Keratinocyte (primary cell): Measurements from ENCODE around the gene UNC13B.

Experiments
- CTCF ChIP-seq, 3 experiments: IDR thresholded peaks in 1 of 3; conservative IDR thresholded peaks in 1 of 3; optimal IDR thresholded peaks in 1 of 3; 2 replicates in 2 of 3; 3 replicates in 1 of 3; pipeline versions ENCODE3 to v1.5.1; 2011; ENCODE audit warnings: low read length in 3 of 3, mild to moderate bottlenecking in 3 of 3, moderate library complexity in 2 of 3, control low read depth in 1 of 3, inconsistent platforms in 1 of 3; ENCODE audit not compliant: insufficient read depth in 2 of 3; ENCODE audit errors: extremely low read depth in 1 of 3
- EZH2 ChIP-seq: IDR thresholded peaks from one replicate; pipeline ENCODE4 v1.6.1; 2012; ENCODE audit warnings: inconsistent platforms, mild to moderate bottlenecking, low read length, moderate library complexity

GRCh38 chr9:35273591-35273990 is 111.8 kb downstream of the UNC13B start:
- TF ChIP-seq CTCF (optimal IDR thresholded peaks at IDR 0.05 in 1 of 3, IDR thresholded peaks at IDR 0.05 in 1 of 3, conservative IDR thresholded peaks at IDR 0.05 in 1 of 3; ENCODE audit: extremely low read depth in 1 of 3, insufficient read depth in 2 of 3, low read length in 3 of 3), result no peak
- TF ChIP-seq EZH2, result no peak
